Measurements from ENCODE around the gene CILP2.

Gene CILP2

GRCh38 chr19:19538061-19538784 lies at the start of gene CILP2:
CILP2 (plus strand) TSS chr19:19538265; CDS start chr19:19538350, 85 bp downstream.
- DNase-seq (ENCODE audit: low spot score) = no peak

- DNase-seq (ENCODE audit: low spot score) = peak; percentile 97
These were observed 49.0 kb upstream of the CILP2 start for GRCh38 chr19:19488875-19489690.

GRCh38 chr19:19489804-19490204 lies 48.3 kb upstream of the CILP2 start:
- no peak for DNase-seq (ENCODE audit: low spot score)

- DNase-seq (ENCODE audit: low spot score) = peak; percentile 83
These were observed 47.7 kb upstream of the CILP2 start for GRCh38 chr19:19490214-19490968.

- DNase-seq (ENCODE audit: low spot score) = no peak
These were observed 46.6 kb upstream of the CILP2 start for GRCh38 chr19:19491321-19492025.

GRCh38 chr19:19492026-19492610 lies 45.9 kb upstream of the CILP2 start:
- no peak for DNase-seq (ENCODE audit: low spot score)

GRCh38 chr19:19493841-19494546 lies 44.1 kb upstream of the CILP2 start:
- no peak for DNase-seq (ENCODE audit: low spot score)

- DNase-seq (ENCODE audit: low spot score) = no peak
These were observed 42.2 kb upstream of the CILP2 start for GRCh38 chr19:19495614-19496603.

GRCh38 chr19:19498255-19498991 lies 39.6 kb upstream of the CILP2 start:
- DNase-seq (ENCODE audit: low spot score) = no peak

- DNase-seq (ENCODE audit: low spot score) = no peak
These were observed 38.6 kb upstream of the CILP2 start for GRCh38 chr19:19499272-19499995.

- DNase-seq (ENCODE audit: low spot score) = no peak
These were observed 37.0 kb upstream of the CILP2 start for GRCh38 chr19:19500975-19501644.

- no peak for DNase-seq (ENCODE audit: low spot score)
These were observed 36.3 kb upstream of the CILP2 start for GRCh38 chr19:19501798-19502197.

GRCh38 chr19:19502281-19502680 lies 35.8 kb upstream of the CILP2 start:
- DNase-seq (ENCODE audit: low spot score) = no peak

GRCh38 chr19:19502808-19503602 lies 35.1 kb upstream of the CILP2 start:
- no peak for DNase-seq (ENCODE audit: low spot score)

GRCh38 chr19:19504754-19505668 lies 33.1 kb upstream of the CILP2 start:
- no peak for DNase-seq (ENCODE audit: low spot score)

Data from activated CD4-positive, alpha-beta T cell treated with anti-CD3 and anti-CD28 coated beads, Interleukin-2, Interleukin-4, amounts not matched to agents 100 ng/mL and 50 ng/mL, durations not matched to agents 16 hours and 8 hours (primary cell).